Brain pericyte (primary cell): Measurements from ENCODE around the gene GFPT2.

Source experiments
- DNase-seq: peaks from one replicate; pipeline ENCODE4 v3.0.0-alpha.2; 2012; ENCODE audit warnings: low read depth, low spot score

The GFPT2 gene

GRCh38 chr5:180333661-180334060, 19.5 kb downstream of the GFPT2 start:
- DNase-seq = no peak

- no peak for DNase-seq
These were observed 20.3 kb downstream of the GFPT2 start for GRCh38 chr5:180332861-180333260.

GRCh38 chr5:180332051-180332517, 21.1 kb downstream of the GFPT2 start:
- DNase-seq = no peak

GRCh38 chr5:180331647-180331950, 21.5 kb downstream of the GFPT2 start:
- DNase-seq = no peak

- no peak for DNase-seq
These were observed 22.1 kb downstream of the GFPT2 start for GRCh38 chr5:180330810-180331646.

- DNase-seq = no peak
These were observed 22.9 kb downstream of the GFPT2 start for GRCh38 chr5:180330270-180330648.

GRCh38 chr5:180329606-180330269, 23.4 kb downstream of the GFPT2 start:
- DNase-seq = no peak

GRCh38 chr5:180329138-180329435, 24.0 kb downstream of the GFPT2 start:
- no peak for DNase-seq

GRCh38 chr5:180328296-180329137, 24.6 kb downstream of the GFPT2 start:
- DNase-seq = no peak

- no peak for DNase-seq
These were observed 26.1 kb downstream of the GFPT2 start for GRCh38 chr5:180326989-180327565.

GRCh38 chr5:180324601-180324950, 28.6 kb downstream of the GFPT2 start:
- no peak for DNase-seq

GRCh38 chr5:180323941-180324600, 29.1 kb downstream of the GFPT2 start:
- no peak for DNase-seq

GRCh38 chr5:180323160-180323559, 30.0 kb downstream of the GFPT2 start:
- no peak for DNase-seq

- DNase-seq = no peak
These were observed 34.6 kb downstream of the GFPT2 start for GRCh38 chr5:180318456-180319089.

GRCh38 chr5:180316586-180316985, 36.5 kb downstream of the GFPT2 start:
- no peak for DNase-seq

- DNase-seq = no peak
These were observed 37.3 kb downstream of the GFPT2 start for GRCh38 chr5:180315762-180316212.

GRCh38 chr5:180313677-180314505, 39.2 kb downstream of the GFPT2 start:
- no peak for DNase-seq

- DNase-seq = no peak
These were observed 41.9 kb downstream of the GFPT2 start for GRCh38 chr5:180311216-180311615.

GRCh38 chr5:180306796-180307195, 46.3 kb downstream of the GFPT2 start:
- DNase-seq = no peak

GRCh38 chr5:180305481-180305880, 47.7 kb downstream of the GFPT2 start:
- DNase-seq = no peak
